H54 (cell line): ENCODE data around the gene PRR30.

ENCODE experiments used
- DNase-seq: peaks from one replicate; pipeline ENCODE4 v3.0.0; 2011; ENCODE audit warnings: low spot score, mixed read lengths; ENCODE audit not compliant: insufficient read length
- FAIRE-seq: peaks from 3 replicates; lab custom pipeline; 2011; peaks lifted over from hg19 to GRCh38; lab: Jason Lieb, UNC
- POLR2A ChIP-seq: IDR thresholded peaks from 2 replicates; pipeline ENCODE4 v1.6.1; 2011; ENCODE audit warnings: low read depth, mild to moderate bottlenecking, low read length

Gene PRR30

DNA sequence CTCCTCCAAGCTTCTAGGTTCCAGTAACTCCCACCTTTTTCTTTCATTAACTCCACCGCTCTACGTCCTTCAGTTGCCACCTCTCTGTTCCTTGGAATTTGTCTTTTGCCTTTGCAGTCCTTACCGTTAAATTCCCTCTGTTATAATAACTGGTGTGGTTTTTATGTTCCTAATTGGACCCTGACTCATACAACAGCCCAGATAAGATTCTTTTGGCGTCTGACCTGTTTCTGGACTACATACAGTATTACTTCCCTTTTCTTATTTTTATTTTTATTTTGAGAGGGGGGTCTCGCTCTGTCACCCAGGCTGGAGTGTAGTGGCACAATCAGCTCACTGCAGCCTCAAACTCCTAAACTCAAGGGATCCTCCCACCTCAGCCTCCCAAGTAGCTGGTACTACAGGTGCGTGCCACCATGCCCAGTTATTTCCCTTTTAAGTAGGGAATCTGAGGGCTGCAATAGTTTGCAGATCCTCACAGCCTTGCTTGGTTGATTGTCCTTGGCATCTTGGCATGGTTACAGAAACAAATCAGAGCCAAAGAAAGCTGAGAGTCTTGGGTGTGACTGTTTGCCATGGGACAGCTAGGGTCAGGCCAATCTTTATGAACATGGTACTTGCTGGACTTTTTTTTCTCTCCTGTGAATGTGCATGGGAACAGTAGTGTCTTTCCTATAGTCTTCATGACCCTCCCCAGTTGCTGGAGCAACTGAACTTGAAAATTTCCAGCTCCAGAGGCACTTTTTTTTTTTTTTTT, 31.5 kb upstream of the PRR30 start:
- DNase-seq (no peak), FAIRE-seq (no peak)
- TF ChIP-seq POLR2A, result no peak

DNA sequence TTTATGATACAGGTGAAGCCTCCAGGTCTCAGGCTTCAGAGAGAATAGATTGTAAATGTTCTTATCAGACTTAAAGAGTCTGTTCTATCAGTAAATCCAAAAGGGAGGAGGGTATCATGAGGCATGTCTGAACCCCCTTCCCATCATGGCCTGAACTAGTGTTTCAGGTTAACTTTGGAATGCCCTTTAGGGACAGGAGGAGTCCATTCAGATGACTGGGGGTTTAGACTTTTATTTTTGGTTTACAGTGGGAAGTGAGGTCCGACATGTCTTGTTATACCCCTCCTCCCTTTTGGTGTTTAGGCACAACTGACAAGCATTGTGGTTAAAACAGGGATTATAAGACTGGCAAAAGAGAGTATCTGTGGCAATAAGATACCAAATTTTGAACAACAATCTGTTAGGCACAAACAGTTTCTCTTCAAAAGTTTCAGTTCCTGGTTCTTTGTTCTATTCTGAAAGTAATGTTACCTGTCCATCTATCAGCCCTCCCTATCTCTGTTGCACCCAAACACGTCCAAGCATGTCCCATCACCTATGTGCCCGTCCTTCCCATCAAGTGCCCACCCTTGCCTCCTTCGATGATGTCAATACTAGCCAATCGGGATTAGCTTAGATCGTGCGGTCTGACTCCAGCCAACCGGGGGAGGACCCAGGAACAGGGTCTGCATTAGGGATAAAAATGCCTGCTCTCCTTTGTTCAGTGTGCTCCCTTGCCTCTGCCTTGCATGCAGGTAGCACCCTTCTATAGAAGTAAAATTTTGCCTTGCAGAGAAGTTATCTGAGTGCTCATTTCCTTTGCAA, 26.0 kb upstream of the PRR30 start:
- DNase-seq, result no peak
- TF ChIP-seq POLR2A, result no peak
- FAIRE-seq, result no peak

DNA sequence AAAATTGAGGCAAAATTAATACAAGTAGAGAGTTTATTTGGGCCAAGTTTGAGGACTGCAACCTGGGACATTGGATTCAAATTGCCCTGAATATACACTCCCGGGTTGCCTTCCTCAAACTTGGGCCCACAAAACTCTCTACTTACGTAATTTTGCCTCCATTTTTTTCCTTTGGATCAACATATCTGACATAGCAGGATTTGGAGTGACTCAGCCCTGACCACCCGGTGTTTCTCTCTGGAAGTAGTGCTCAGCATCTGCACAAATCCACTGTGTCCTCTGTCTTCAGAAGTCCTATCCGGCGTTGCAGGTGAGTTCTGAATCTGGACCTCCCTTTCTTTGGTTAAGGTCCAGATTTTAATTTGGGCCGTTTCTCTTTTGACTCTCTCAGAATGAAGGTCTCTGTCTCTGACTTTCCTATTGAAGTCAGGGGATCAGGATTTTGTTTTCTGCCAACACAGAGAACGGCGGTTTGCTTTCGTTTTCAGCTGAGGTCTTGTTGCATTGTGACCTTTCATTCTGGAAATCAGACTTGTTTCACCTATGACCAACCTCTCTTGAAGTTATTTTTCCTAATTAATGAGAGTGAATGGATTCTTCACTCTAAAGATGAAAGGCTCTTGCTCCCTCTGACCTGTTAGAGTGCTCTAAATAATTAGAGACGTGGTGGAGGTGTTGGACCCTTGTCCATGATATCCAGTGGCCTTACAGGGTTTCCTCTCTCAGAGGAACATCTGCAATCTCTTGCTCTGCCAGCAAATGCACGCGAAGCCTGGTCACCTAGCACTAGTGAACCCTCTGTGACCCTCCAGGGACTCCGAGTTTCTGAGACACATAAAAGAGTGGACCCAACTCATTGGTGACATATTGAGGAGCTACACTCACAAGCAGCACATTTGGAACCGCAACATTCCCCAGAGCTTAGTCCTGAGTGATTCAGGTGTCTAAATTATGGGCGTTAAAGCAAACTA, 23.2 kb upstream of the PRR30 start:
- FAIRE-seq (peak; percentile 23), DNase-seq (peak; percentile 23)
- TF ChIP-seq POLR2A, result no peak

DNA sequence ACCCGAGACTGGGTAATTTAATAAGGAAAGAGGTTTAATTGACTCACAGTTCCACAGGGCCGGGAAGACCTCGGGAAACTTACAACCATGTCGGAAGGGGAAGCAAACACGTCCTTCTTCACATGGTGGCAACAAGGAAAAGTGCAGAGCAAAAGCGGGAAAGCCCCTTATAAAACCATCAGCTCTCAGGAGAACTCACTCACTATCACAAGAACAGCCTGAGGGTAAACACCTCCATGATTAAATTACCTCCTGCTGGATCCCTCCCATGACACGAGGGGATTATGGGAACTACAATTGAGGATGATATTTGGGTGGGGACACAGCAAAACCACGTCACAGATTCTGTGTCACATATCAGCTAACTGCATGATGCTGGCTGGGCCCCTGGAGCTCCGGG, 21.0 kb upstream of the PRR30 start:
- TF ChIP-seq POLR2A, result no peak
- DNase-seq (no peak), FAIRE-seq (no peak)

DNA sequence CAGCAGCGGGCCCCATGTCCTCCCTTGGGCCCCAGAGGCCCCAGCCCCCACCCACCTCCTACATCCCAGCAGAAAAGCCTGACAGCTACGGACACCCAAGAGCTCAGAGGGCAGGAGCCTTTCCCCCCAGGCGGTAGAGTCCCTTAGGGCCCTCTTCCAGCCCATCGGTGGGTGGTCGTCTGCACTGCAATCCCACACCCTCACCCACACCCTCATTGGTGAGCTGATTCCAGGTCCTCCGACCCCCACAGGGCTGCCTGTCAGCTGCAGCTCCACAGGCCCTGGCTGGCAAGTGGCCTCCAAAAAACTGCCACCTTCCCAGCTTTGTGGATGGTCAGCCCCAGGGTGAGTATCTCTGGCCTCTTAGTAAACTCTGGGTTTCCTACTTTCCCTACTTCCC, 20.1 kb upstream of the PRR30 start:
- DNase-seq, result no peak
- TF ChIP-seq POLR2A, result no peak
- no peak for FAIRE-seq

DNA sequence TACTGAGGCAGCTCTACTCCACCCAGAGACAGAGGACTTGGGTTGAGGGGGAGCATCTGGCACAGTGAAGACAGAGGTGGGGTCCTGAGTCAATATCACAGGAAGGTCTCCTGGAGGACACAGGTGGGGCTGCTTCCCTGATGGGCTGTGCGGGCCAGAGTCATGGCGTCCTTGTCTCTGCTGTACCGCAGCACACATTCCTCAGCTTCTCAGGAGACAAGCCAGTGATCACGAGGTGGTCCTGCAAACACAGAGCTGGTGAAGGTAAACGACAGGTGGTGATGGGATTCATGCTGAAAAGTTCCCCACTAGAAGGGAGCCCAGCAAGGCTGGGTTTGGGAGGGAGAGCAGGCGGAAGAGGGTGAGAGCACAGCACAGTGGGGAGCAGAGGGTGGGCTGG, 19.3 kb upstream of the PRR30 start:
- no peak for DNase-seq
- no peak for TF ChIP-seq POLR2A
- no peak for FAIRE-seq

DNA sequence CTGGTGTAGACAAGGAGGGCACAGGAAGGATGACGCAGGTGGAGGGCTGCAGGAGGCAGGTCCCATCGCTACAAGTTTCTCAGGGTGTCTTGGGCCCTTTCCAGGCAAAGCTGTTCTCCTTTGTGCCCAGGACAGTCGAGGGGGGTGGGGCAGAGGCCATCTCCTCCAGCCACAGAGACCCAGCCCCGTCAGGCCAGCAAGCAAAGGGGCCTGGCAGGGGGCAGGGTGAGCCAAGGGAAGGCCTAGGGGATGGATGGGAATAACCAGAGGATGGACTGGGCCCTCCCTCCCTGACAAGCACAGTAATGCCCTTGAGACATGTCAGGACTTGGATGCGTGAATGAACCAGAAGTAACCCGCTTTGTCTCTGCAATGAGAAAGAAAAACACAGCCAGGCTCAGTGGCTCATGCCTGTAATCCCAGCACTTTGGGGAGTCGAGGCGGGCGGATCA, 15.9 kb upstream of the PRR30 start:
- no peak for FAIRE-seq
- DNase-seq, result no peak
- TF ChIP-seq POLR2A, result no peak

DNA sequence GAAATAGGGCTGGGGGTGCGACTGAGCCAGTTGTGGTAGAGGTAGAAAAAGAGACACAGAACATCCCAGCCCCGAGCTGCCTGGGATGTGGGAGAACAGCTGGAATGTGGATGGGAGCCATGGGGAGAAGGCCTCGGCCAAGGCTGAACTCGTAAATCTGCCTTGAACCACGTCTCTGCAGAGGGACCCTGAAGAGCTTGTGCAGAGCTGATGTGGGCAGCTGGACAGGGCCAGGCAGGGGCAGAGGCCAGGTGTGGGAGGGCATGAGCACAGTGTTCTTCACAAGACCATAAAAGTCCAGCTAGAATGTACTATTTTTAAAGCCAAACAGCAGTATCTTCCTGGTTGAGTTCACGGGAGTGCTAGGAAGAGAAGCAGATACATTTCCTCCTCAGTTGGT, 15.3 kb upstream of the PRR30 start:
- FAIRE-seq (no peak), DNase-seq (no peak)
- TF ChIP-seq POLR2A, result no peak

DNA sequence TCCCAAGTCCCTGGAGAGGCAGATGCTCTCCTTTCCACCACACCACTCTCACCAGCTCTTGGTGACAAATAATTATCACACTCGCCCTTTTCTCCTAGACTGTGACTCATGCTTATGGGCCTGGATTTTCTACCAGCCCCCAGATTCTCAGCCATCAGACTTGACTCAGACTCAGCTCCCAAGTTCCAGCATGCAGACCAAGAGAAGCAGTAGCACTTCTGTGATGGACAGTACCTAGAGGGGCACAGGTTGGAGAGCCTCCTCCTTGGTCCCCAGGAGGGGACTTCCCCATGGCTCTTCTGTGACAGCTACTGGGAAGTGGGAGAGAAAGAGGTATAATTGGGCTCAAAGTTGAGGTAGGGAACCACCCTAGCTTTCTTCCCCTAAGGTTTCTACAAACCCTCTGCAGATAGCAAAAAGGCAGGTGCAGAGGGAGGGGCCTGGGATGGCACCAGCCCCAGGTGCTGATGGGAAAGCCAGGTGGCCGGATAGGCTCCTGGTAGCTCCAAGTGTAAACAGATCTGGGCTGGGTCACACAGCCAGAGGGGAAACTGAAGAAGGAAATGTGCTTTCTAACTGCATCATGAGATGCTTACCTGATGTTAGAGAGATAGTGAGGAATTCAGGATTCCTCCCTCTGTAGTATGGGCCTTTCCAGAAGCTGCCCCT, 13.7 kb upstream of the PRR30 start:
- FAIRE-seq, result no peak

DNA sequence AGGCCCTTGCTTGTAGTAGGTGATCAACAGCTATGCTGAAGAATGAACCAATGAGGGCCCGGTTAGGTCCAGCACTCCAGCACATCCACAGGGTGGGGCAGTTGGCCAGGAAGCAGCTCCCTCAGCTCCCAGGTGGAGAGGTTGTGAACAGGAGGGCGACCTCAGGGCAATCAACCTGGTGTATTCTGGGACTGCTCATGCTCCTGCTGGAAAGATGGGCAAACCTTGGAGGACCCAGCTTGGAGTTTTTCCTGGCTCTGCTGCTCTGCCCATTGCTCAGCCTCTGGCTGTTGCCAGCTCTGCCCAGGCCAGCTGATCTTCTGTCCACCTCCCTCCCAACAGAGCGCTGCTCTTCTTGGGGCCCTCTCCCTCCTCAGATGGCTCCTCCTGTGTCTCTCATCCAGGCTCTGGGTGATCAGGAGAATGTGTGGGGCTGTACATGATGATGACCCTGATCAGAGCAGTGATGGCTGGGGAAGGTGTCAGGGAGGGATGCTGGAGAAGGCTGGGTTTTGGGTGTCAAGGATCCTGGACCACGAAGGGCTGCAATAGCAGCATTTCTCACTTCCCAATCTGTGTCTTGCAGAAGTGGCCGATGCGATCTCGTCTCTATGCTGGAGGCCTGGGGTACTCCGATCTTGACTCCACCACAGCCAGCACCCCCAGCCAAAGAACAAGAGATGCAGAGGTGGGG, 13.0 kb upstream of the PRR30 start:
- TF ChIP-seq POLR2A, result no peak
- DNase-seq, result no peak
- FAIRE-seq, result no peak

More for the DNA sequence above, 13.7 kb upstream of the PRR30 start:
- DNase-seq, result peak; percentile 51
- no peak for TF ChIP-seq POLR2A

DNA sequence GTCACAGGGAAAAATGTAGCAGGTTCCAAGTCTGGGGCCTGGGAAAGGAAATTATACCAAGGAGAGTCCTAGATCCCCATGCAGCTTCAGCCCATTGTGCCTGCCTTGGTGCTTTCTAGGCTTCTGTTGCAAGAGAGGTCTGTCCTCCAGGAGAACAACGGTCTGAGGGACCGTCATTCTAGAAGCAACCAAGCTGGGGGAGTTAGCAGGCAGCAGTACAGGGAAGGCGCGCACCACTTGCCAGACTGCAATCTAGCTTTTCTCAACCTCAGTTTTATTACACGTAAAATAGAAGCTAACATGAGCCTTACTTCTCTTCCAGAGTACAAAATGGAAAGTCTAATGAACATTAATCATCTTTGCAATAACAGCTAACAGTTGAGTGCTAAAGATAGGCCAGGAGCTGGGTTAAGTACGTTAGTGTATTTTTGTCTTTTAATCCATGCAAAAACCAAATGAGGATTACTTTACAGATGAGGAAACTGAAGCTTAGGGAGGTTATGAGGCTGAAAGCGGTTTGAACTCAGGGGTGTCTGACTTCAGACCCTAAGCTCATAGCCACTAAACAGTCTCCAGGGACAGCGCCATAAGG, 11.5 kb upstream of the PRR30 start:
- FAIRE-seq (no peak), DNase-seq (no peak)
- no peak for TF ChIP-seq POLR2A
